ENCODE data around the gene FBLN1.

The FBLN1 gene

GRCh38 chr22:45562102-45562501 lies 59.4 kb downstream of the FBLN1 start:
- DNase-seq (ENCODE audit: extremely low read depth, low read depth), result no peak
- TF ChIP-seq CTCF (IDR thresholded peaks at IDR 0.05; ENCODE audit: low read depth, low read length), result no peak

- no peak for DNase-seq (ENCODE audit: extremely low read depth, low read depth)
- no peak for TF ChIP-seq CTCF (IDR thresholded peaks at IDR 0.05; ENCODE audit: low read depth, low read length)
These were observed 60.1 kb downstream of the FBLN1 start for GRCh38 chr22:45562537-45563361.

GRCh38 chr22:45563362-45564040 lies 60.8 kb downstream of the FBLN1 start:
- no peak for TF ChIP-seq CTCF (IDR thresholded peaks at IDR 0.05; ENCODE audit: low read depth, low read length)
- no peak for DNase-seq (ENCODE audit: extremely low read depth, low read depth)

- no peak for DNase-seq (ENCODE audit: extremely low read depth, low read depth)
- no peak for TF ChIP-seq CTCF (IDR thresholded peaks at IDR 0.05; ENCODE audit: low read depth, low read length)
These were observed 61.8 kb downstream of the FBLN1 start for GRCh38 chr22:45564349-45565030.

GRCh38 chr22:45565171-45565570 lies 62.5 kb downstream of the FBLN1 start:
- no peak for TF ChIP-seq CTCF (IDR thresholded peaks at IDR 0.05; ENCODE audit: low read depth, low read length)
- DNase-seq (ENCODE audit: extremely low read depth, low read depth), result no peak

GRCh38 chr22:45565973-45566372 lies 63.3 kb downstream of the FBLN1 start:
- TF ChIP-seq CTCF (IDR thresholded peaks at IDR 0.05; ENCODE audit: low read depth, low read length), result no peak
- DNase-seq (ENCODE audit: extremely low read depth, low read depth), result no peak

- DNase-seq (ENCODE audit: extremely low read depth, low read depth), result no peak
- no peak for TF ChIP-seq CTCF (IDR thresholded peaks at IDR 0.05; ENCODE audit: low read depth, low read length)
These were observed 65.5 kb downstream of the FBLN1 start for GRCh38 chr22:45568213-45568612.
